Nephron (organoid): ENCODE measurements around the gene ABCG1.
A peak's percentile ranks its signal among the peaks of the same experiment; 100 is the strongest.

Experiments
- H3K27ac Mint-ChIP-seq, 3 experiments: 2 replicates each; pipeline ENCODE4 v1.8.0; 2020; ENCODE audit warnings: mixed read lengths in 3 of 3, mild to moderate bottlenecking in 2 of 3, moderate library complexity in 1 of 3
- H3K27me3 Mint-ChIP-seq: 2 replicates; pipeline ENCODE4 v1.8.0; 2021; ENCODE audit warnings: low read depth, mild to moderate bottlenecking, moderate library complexity, mixed read lengths
- H3K36me3 Mint-ChIP-seq: 2 replicates; pipeline ENCODE4 v1.8.0; 2020; ENCODE audit warnings: low read depth, mixed read lengths
- H3K4me1 Mint-ChIP-seq: 2 replicates; pipeline ENCODE4 v1.8.0; 2020; ENCODE audit warnings: mixed read lengths
- H3K4me3 Mint-ChIP-seq, 3 experiments: 2 replicates each; pipeline ENCODE4 v1.8.0; 2020; ENCODE audit warnings: mild to moderate bottlenecking in 3 of 3, mixed read lengths in 3 of 3, moderate library complexity in 2 of 3
- H3K9me3 Mint-ChIP-seq: 2 replicates; pipeline ENCODE4 v1.8.0; 2020; ENCODE audit warnings: mixed read lengths
- CTCF ChIP-seq, 3 experiments: fragments of 200-600 bp; sonication (generic); IDR thresholded peaks; one replicate each; pipeline ENCODE4 v1.5.0; 2021; ENCODE audit warnings: antibody characterized with exemption in 3 of 3; ENCODE audit not compliant: unreplicated experiment in 3 of 3

The ABCG1 gene

DNA sequence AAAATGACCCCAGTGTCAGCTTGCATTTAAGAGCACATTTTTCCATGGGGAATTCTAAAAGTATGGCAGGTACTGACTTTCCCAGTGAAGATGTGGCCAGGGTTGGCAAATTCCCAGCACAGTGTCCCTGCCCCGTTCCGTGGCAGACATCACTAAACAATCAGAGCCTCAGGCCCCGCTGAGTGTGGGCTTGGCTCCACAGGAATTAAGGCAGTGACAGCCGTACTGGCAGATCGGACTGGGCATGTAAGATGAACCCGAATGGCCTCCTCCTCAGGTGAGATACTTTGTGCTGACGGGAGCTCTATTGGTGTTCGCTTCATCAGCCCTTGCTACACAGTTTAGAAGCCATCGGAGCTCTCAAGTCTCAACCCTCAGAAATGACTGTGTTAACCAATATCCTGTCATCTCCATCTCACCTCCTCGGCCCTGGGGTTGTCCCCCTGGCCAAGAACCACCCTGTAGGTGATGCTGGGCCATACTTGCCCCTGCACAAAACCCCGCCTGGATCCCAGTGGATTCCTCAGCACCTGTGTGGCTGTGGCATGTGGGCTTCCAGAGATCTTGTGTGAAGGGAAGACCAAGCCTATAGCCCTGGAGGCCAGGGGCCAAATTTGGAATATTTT lies 29.0 kb upstream of the ABCG1 start:
- H3K27ac Mint-ChIP-seq: no peak overlapping the region
- peaks cover 13% of the 10 kb centered on the region for H3K9me3 Mint-ChIP-seq
- peaks cover 31% of the 10 kb centered on the region for H3K4me1 Mint-ChIP-seq
- no peak overlapping the region for H3K4me3 Mint-ChIP-seq
- TF ChIP-seq CTCF (IDR thresholded peaks at IDR 0.05; ENCODE audit: unreplicated experiment in 3 of 3): no peak
- no peaks in the 10 kb centered on the region for H3K36me3 Mint-ChIP-seq
- no peaks in the 10 kb centered on the region for H3K27me3 Mint-ChIP-seq

DNA sequence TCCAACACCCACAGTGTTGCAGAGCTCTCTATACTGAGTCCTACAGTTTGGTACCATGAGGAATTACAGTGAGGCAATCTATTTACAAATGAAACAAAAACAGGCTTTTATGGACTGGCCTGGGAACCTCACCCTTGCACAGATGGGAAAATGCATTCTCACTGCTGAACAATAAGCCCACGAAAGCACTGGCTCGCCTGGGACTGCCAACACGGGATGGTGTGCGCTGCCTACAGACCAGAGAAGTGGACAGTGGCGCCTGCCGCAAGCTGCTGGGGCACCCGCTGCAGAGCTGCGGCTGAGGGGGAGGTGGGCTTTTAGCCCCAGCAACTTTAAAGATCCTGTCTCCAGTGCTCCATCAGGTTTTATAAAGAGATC lies 28.5 kb upstream of the ABCG1 start:
- no peak overlapping the region for H3K27ac Mint-ChIP-seq
- no peak for TF ChIP-seq CTCF (IDR thresholded peaks at IDR 0.05; ENCODE audit: unreplicated experiment in 3 of 3)
- H3K36me3 Mint-ChIP-seq: no peaks in the 10 kb centered on the region
- H3K27me3 Mint-ChIP-seq: no peaks in the 10 kb centered on the region
- H3K4me1 Mint-ChIP-seq: peaks cover 31% of the 10 kb centered on the region
- peaks cover 13% of the 10 kb centered on the region for H3K9me3 Mint-ChIP-seq
- no peak overlapping the region for H3K4me3 Mint-ChIP-seq

- peaks cover 31% of the 10 kb centered on the region for H3K4me1 Mint-ChIP-seq
- H3K27me3 Mint-ChIP-seq: no peaks in the 10 kb centered on the region
- H3K9me3 Mint-ChIP-seq: peaks cover 8% of the 10 kb centered on the region
- TF ChIP-seq CTCF (IDR thresholded peaks at IDR 0.05; ENCODE audit: unreplicated experiment in 3 of 3): no peak
- peak overlapping the region in 1 of 3 experiments; percentile 15 for H3K27ac Mint-ChIP-seq
- no peak overlapping the region for H3K4me3 Mint-ChIP-seq
- no peaks in the 10 kb centered on the region for H3K36me3 Mint-ChIP-seq
These were observed 27.9 kb upstream of the ABCG1 start for GRCh38 chr21:42191064-42191463.

DNA sequence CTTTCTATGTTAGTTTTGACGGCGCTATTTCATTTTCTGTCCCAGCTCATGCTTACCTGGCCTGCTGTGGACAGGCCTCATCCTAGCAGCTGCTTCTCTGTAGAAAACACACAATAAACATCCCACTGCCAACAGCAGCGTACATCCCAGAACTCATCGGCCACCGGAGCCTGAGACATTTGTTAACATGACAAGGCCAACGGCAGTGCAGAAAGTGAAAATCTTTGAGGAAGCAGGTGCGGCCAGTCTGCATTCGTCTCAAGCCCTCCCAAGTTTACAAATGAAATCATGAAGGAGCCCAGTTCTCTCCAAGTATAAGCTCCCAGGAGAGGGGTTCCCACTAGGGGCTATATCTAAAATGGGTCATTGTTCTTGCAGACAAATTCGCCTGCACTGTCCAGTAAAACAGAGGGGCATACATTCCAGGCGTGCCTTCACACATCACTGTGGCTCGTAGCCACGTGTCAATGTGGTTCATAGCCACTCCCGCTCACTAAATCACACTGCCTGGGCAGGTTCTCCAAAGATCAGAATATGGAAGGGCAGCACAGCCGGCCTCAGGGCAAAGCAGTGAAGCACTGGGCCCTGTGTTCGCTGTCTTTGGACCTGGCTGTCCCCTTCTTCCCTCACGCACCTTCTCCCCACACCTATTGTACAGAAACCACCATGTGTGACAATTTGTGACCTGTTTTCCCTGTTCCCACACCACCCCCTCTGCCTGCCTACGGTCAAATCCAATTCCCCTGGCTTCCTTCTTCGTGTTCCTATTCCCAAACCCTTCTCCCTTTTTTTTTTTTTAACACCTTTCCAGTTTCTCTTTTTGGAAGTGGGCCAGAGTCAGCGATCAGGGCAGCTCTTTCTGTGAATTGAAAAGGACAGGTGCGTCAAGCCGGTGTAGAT lies 27.0 kb upstream of the ABCG1 start:
- no peak for TF ChIP-seq CTCF (IDR thresholded peaks at IDR 0.05; ENCODE audit: unreplicated experiment in 3 of 3)

GRCh38 chr21:42193131-42193671 lies 25.7 kb upstream of the ABCG1 start:
- H3K4me3 Mint-ChIP-seq: no peak overlapping the region
- no peak overlapping the region for H3K27ac Mint-ChIP-seq
- no peaks in the 10 kb centered on the region for H3K36me3 Mint-ChIP-seq
- TF ChIP-seq CTCF (IDR thresholded peaks at IDR 0.05; ENCODE audit: unreplicated experiment in 3 of 3): no peak
- H3K9me3 Mint-ChIP-seq: no peaks in the 10 kb centered on the region
- H3K4me1 Mint-ChIP-seq: peaks cover 22% of the 10 kb centered on the region
- peaks cover 5% of the 10 kb centered on the region for H3K27me3 Mint-ChIP-seq

More for the DNA sequence above, 27.0 kb upstream of the ABCG1 start:
- peak overlapping the region; percentile 15 to 66 (median 20) for H3K27ac Mint-ChIP-seq
- H3K4me3 Mint-ChIP-seq: no peak overlapping the region
- peaks cover 24% of the 10 kb centered on the region for H3K4me1 Mint-ChIP-seq
- H3K9me3 Mint-ChIP-seq: no peaks in the 10 kb centered on the region
- no peaks in the 10 kb centered on the region for H3K27me3 Mint-ChIP-seq
- no peaks in the 10 kb centered on the region for H3K36me3 Mint-ChIP-seq
